ENCODE data around the gene TEAD1.

The TEAD1 gene

DNA sequence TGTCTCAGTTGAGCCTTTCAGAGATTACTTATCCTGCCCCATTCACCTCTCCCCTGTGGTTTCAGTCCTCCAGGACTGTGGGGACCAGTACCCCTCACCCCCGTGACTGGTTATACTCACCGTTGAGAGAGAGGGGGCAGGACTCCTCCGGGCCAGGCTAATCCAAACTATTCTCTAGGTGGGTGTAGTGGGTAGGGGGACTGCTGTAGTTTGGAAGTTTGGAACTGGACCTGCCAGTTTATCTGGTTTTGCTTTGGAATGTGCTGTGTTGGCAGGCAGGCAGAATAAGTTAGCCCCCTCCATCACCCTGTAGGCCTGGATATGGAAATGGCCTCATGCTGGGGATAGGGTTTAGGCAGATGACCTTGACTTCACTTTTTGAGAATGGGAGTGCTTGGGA, 13.5 kb downstream of the TEAD1 start:
- no peak for DNase-seq

DNA sequence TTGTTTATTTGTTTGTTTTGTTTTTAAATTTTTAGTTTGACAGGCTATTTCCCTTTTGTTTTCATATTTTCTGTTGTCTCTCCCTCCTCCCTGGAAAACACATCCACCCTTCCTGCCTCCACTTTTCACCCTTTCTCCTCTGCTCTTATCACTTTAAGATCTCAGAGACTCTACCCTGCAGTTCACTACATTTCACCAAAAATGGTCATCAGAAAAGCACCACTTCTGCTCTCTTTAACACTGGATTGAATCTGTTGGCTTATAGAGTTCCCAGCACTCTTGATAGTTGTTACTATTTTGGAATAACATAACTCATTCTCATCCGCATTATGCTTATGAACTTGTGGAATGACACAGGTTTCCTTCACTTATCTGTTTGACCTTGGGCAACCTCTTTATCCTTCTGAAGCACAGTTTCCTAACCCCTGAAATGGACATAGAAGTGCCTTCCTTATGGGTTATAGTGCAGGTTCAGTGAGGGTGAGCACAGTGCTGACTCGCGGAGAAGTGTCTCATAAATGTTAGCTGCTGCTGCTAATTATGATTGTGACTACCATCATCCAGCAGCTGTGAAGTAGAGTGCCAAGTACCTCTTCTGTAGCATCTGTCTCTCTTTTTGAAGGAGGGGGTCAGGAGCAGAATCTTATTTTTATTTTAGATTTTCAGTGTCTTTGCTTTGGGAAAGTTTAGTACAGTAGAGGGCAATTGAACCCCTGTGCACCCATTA, 15.0 kb downstream of the TEAD1 start:
- no peak for DNase-seq

GRCh38 chr11:12690663-12691062, 16.4 kb downstream of the TEAD1 start:
- DNase-seq = no peak

DNA sequence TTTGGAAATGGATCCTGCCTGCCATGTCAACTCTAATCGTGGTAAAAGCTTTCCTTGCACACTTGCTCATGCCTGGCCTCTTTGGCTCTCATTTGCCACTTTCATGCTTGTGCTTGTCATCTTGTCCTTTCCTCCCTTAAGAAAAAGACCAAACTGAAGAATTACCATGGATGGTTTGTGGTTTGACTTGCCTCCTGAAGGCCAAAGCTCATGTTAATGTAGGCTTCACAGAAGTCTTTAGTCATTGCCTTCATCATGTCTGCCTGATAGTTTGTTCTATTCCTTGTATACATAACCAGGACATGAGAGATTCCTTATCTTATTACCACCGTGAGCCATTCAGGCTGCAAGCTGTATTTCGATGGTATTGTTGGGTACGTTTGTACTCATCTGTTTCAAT, 17.3 kb downstream of the TEAD1 start:
- DNase-seq = no peak

GRCh38 chr11:12692229-12693075, 18.2 kb downstream of the TEAD1 start:
- no peak for DNase-seq

DNA sequence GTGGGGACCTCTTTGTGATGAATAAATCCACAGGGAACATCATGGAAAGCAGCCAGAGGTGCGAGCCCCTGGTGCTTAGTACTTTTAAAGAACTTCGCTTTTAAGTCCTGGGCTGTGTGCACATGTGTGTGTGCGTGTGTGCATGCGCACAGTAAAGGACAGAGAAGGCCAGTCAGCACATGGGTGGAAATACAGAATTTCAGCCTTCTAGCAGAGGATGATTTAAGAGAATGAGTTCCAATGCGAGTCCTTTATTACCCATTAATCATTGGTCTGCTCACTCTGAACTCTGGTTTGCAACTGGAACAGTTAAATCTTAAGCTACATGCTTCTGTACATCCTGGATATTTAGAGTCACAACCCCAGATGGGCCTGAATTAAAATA, 18.9 kb downstream of the TEAD1 start:
- no peak for DNase-seq

DNA sequence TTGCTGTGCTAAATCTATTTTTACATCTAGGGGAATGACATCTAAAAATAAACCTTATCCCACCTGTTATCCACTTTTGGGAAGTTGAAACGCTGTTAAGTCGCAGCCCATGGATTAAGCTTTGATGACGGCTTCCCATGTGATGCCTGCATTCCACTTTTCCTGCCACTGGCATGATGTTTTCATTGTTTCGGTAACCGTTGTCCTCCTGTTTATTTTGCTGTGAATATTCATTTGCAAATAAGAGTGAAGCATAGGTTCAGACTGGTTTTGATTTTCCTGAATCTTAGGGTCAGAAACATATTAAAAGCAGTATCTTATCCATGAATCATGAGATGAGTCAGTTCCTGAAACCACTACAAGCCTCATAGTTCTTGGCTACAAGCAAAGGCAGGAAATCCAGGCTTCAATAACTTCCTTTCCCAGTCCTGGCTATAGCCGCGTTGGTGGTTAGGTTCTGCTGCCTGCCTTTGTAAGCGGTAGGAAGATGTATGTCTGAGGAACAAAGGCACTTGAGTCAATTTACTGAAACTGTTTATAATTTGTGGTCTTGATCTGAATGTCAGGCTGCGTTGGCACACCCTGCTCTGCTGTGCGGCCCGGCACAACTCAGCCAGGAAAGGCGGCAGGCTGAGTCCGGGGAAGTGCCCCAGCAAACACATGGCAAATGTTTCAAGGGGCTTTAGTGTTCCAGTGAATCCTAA, 19.4 kb downstream of the TEAD1 start:
- no peak for DNase-seq

- DNase-seq = no peak
Observed at GRCh38 chr11:12694183-12694531, 19.9 kb downstream of the TEAD1 start.

- DNase-seq = no peak
Observed at GRCh38 chr11:12695221-12695794, 21.1 kb downstream of the TEAD1 start.

DNA sequence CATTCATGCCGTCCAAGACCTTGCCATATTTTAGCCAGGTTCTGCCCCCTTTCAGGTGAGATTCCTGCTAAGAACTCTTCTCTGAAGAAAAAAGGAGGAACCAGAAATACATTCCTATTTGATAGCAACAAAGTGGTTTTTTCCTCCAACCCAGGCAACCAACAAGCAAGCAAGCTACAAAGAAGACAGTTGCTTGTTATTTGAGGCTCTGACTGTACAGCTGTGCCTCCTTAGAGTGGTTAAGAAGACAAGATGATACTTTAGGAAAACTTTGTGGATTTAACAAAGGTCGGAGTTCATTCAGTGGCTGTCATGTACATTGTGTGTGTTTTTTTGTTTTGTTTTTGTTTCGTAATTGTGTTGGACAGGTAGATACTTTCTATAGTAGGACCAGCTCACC, 21.7 kb downstream of the TEAD1 start:
- DNase-seq = no peak

GRCh38 chr11:12696911-12697581, 22.8 kb downstream of the TEAD1 start:
- no peak for DNase-seq

DNA sequence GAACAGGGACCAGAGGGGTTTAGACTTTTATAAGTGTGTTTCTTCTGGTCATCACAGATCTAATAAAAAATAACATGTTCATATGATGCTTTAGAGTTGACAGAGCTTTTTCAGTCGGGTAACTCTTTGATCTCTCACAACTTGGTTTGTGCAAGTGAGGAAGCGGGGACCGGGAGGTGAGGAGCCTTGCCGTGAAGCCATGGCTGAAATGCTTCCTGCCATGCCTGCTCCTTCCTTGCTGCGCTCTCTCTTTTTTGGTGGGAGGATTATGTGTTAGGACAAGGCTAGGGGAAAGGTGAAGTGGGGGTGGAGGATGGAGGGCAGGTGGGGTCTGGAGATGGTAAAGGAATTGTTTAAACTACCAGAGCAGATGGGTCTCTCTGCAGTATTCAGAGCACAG, 23.8 kb downstream of the TEAD1 start:
- DNase-seq = no peak

DNA sequence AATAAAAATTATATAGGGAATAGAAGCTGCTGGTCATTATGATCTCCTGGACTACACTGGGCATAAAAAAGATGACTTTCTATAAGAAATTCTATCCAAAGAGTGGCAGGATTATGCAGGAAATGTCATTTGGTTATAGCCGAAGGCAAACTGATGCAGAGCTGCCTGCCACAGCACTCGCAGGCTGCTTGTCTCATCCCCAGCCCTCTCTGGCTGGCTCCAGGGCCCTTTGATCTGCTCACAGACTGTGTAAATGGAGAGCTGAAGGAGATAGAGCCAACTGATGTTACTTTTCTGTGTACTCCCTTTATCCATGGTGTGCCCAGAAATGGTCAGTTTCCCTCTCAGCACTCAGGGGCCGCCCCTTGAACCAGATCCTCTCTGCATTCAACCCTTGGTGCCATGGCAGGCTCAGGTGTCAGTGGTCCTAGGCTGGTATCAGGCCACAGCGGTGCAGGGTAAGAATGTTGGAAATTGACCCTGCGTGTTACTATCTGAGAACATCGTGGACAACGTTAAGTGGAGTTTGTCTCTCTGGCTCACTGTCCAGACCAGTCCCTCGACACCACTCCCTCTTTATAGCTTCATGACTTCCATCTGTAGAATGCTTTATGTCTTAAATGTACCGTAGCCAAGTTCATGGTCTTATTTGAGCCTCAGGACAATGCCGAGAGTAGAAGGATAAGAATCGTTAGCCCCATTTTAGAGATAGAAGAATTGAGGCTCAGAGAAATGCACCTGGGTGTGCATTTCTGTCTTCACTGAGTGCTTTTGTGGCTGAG, 27.8 kb downstream of the TEAD1 start:
- no peak for DNase-seq

DNA sequence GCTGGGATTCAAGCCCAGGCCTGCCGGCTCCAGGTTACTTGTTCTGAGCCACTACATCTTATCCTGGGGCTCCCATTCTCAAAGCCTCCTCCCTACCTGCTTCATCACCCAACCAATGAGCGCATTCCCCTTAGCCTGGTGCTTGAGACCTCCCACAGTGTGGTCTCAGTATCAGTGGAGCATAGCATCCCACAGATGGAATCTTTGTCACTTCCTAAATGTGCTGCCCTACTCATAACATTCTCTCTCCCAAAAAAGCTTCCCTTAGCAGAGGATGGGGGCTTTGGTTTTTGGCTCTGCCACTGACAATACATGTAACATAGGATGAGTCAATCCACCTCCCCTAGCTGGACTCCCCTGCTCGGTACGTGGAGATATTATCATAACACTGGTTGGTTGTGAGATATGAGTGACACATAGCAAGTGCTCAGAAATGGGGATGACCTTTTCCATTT, 28.8 kb downstream of the TEAD1 start:
- no peak for DNase-seq

DNA sequence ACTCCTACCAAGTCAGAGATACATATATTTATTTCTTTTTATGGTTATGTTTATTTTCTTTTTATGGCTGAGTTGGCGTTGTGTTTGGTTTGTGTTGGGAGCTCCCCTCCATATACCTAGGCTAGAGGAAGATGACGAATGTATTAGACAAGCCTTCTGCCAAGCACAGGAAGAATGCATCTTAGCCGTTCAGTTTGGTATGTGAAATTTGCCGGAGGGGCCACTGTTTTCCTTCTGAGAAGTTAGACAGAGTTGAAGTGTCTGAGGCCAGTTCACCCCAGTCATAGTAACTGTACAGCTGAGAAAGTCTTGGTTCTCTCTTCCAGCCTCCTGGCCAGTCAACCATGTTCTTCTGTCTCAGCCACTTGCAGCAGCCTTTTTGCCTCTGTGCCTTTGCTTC, 29.8 kb downstream of the TEAD1 start:
- DNase-seq = no peak

DNA sequence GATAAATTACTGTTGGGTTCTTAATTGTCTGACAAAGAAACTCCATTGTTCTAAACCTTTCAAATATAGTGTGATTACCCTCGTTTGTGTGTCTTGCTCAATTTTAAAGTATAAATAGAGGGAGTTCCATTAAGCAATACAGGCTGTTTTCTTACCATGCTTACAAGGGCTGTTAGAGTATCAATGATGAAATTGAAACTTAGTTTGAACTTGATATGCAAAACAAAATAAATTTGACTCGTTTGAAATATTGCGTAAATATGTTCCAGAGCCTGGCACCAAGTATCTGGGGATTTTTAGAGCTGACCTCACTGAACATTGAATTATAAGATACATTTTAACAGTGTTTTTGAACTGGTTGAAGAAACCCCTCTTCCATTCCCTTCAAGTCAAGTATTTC, 31.7 kb downstream of the TEAD1 start:
- DNase-seq = no peak

- DNase-seq = no peak
Observed at GRCh38 chr11:12706545-12707499, 32.6 kb downstream of the TEAD1 start.

GRCh38 chr11:12707500-12707880, 33.3 kb downstream of the TEAD1 start:
- DNase-seq = no peak

- no peak for DNase-seq
Observed at GRCh38 chr11:12711496-12711895, 37.3 kb downstream of the TEAD1 start.

DNA sequence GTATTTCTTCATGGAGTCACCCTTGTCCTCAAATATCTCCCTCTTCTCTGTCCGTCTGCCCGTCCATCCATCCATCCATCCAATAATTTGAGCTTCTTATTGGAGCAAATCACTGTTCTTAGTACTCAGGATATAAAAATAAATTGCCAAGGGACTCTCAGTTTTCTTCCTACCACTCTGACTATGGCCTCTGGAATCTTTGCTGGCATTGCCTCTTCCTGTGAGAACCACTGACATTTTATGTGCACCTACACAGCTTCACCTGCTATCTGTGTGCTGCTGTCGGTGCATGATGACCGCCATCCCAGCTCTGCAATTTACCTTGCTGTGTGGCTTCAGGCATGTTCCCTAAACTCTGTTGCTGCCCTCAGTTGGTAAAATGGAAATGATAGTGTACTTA, 37.9 kb downstream of the TEAD1 start:
- DNase-seq = no peak

GRCh38 chr11:12715131-12715530, 40.9 kb downstream of the TEAD1 start:
- no peak for DNase-seq
